Cardiac septum (tissue), 1 donor: Measurements from ENCODE around the gene HOXA9. TPM values are rescaled to one million over a fixed set of nuclear protein-coding genes. Genes with fewer than 3 reads are reported as not detected.

Source experiments
- DNase-seq: peaks from one replicate; pipeline ENCODE4 v3.0.0-alpha.2; 2020; ENCODE audit warnings: low spot score
- intact Hi-C: fragments of 100-400 bp; cut with DNase I; formaldehyde crosslinking; loops from one replicate; pipeline ENCODE4 v1.14.0; 2022
- total RNA-seq: library from RNA; stranded (reverse); fragmentation: NEBNext Ultra II Directional; extraction: Animal tissue kit (Norgen Biotek cat#: 25700); gene quantifications from one replicate; pipeline ENCODE4 v1.2.1, GENCODE V29; 2021
- donor health status: DM: no; HTN: no; CAD: no.

Gene HOXA9
- total RNA-seq, 1 donor from 2014 or later: not detected

DNA sequence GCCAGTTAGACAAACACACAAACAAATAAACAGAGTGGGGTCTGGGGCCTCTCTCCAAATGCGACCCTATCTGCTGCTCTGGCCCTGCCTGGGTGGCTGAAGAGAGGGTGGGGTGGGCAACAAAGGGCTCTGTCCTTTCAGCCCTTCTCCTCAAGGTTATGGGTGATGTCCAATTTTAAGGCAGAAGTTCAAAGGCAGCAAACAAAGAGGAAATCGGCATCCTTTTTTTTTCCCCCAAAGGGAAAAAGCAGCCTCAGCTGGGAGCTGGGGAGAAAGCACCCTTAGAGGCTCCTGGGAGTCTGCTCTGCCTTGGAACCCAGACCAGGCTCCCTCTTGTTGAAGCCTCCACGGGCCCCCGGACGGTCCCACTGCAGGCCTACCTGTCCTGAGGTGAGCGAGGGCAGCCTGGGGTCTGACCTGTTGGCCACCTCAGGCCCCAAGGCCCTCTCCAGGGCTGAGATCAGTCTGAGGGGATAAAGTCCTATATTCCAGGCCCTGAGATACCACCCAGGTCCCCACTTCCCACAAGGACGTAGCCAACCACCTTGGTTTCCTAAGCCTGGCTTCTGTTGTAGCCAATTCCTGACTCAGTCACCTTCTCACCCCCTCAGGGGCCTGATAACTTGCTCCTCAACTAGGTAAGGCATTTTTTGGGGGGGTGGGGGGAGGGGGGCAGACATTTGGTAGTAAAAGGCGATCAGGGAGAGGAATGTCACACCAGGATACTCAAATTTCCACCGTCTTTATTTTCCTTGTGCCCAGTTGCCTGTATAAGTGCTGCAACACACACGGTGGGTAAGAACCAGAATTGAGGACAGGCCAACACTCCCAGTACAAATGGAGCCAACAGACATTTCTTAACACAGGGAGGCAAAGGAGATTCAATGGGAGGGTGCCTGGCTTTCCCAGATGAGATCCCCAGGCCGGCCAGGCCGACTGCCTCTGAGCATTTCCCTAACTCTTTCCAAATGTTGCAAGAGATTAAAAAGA, 15.4 kb upstream of the HOXA9 start:
- DNase-seq: peak; percentile 62
- intact Hi-C loops: no loop called here

DNA sequence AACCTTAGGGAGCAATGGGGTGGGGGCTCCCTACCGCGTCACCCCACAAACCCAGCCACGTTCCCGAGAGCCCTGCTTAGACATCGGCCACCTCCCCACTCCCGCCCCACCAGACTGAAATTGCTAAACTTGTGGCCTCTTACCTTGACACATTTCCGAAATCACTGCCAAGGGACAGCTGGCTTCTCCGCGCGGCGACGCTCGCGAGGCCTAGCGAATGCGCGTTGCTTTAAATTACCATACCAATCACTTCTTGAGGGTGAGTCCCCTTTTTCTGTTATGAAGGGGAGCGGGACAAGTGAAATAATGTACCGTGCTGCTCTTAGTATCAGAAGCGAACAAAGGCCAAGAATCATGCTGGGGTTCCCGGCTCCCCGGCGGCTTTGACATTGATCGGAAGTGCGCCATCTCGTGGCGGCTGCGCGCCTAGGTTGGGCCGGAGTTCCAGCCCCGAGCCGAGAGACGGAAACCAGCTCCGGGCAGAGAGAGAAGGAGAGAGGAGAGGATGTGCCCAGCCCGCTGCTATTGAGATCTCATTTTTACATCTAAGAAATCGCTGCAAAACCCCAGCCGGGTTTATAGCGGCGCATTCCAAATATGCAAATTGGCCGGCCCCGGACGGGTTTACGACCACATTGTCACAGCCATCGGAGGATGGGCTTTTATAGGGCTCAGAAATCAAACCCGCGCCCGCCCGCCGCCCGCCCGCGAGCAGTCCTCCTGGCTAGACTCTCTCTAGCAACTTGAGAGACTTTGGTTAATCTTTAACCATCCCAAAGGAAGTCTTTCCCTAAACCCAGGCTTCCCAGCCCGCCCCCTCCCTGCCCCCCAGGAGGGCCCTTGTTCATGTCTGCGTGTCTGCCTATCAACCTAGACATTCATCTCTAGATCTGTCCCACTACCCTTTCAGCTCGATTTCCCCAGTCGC, 14.4 kb upstream of the HOXA9 start:
- intact Hi-C loops: no loop called here
- DNase-seq: peak; percentile 75

DNA sequence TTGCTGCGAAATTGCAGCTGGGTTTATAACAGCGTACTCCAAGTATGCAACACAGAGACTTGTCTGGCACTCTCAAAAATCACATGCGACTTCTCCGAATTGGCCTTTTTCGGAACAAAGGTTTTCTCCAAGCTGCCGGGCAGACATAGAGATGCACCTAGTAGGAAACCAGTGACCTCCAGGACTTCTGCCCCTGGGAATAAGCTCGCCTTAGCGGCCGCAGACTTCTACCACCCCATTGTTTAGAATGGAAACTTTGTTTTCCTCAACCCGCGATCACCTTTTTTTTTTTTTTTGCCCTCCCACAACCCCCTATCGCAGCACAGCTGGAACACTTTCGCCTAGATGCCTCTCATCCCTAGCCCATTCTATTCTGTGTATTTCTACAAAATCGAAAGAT, 13.7 kb upstream of the HOXA9 start:
- intact Hi-C loops: no loop called here
- DNase-seq: no peak

DNA sequence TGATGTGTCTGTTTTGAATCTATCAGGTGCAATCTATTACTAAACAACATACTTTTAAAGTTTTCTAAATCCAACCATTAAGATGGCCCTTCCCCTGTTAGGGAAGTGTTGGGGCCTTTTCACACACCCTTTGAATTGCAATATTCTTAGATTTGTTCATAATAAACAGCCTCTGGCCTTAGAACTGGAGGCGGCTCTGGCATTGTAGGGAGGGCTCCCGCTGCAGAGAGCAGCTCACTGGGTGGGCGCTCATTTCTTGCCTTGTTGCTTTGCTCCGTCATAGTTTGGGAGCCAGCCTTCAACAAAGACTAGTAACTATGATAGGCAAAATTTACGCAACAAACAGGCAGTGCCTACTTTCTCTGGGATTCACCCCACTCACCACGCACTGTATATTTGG, 13.0 kb upstream of the HOXA9 start:
- no peak for DNase-seq
- intact Hi-C loops: no loop called here

DNA sequence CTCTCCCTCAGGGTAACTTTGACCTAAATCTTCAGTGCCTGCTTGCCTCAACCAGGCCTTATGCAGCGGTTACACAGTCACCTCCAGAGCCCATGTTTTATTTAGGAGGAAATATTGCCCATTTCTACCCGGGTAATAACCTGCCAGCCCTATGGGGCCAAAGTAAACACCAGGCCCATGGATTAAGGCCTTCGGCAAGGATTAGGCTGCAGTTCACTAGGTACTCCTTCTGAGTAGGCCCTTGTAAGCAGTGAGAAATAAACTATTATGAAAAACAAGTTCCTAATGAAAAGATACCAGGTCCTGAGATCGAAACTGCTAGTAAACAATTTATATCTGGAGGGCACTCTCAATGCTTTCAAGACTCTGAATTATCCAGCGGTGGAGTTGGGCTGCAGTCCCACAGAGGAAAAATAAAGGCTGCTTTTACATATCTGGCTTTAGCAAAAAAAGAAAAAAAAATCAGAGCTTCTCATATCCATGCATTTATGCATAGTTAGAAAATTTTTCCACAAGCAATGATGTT, 12.5 kb upstream of the HOXA9 start:
- DNase-seq: no peak
- intact Hi-C loops: no loop called here

DNA sequence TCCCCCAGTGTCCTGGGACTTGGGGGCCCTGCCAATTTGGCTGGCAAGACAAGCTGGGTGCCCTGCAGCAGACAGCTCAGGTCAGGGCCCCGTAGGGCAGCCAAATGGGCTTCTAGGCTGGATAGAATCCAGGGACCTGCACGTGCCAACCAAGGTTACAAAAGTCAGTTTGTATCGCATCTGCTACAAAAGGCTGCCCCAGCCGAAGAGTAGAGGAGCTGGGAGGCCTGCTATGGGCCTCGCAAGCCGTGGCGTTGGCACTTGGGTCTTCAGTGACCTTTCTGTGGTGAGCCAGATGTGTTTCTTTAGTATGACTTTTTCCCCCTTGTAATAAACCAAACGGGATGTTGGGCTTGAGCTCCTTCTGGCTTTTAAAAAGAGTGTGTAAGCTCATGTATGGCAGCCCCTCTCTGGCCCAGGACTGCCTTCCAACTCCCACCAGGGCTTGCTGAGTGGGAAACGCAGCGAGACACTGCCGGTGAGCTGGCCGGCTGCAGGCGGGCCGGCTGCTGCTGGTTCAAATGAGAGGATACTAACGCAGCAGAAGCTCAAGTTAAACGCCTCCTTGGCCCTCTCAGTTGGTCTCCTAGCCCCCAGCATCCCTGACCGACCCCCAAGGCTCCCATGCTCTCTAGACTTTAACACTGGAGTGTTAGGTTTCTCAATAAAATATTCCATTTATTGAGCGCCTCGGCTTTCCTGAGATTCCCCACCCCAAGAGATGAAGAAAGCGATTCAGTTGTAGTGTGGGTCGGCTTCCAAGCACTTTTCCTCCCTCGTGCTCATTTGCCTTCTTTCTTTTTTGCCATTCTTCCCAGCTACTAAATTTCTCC, 11.8 kb upstream of the HOXA9 start:
- peak; percentile 62 for DNase-seq
- intact Hi-C loops: no loop called here

DNA sequence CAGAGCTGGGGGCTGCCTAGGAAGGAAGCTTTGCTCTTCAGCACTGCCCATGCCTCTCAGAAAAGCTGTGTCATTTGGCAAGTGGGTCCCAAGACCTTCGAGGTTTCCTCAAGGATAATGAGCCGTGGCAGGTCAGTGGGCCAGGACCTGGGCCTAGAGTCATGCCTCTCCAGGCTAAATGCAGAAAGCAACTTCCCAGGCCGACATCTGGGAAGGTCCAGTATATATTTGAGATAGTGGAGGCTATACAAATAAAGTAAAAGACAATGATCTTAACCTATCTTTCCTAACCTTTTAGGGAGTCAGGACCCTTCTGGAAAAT, 11.1 kb upstream of the HOXA9 start:
- peak; percentile 63 for DNase-seq
- intact Hi-C loops: no loop called here

DNA sequence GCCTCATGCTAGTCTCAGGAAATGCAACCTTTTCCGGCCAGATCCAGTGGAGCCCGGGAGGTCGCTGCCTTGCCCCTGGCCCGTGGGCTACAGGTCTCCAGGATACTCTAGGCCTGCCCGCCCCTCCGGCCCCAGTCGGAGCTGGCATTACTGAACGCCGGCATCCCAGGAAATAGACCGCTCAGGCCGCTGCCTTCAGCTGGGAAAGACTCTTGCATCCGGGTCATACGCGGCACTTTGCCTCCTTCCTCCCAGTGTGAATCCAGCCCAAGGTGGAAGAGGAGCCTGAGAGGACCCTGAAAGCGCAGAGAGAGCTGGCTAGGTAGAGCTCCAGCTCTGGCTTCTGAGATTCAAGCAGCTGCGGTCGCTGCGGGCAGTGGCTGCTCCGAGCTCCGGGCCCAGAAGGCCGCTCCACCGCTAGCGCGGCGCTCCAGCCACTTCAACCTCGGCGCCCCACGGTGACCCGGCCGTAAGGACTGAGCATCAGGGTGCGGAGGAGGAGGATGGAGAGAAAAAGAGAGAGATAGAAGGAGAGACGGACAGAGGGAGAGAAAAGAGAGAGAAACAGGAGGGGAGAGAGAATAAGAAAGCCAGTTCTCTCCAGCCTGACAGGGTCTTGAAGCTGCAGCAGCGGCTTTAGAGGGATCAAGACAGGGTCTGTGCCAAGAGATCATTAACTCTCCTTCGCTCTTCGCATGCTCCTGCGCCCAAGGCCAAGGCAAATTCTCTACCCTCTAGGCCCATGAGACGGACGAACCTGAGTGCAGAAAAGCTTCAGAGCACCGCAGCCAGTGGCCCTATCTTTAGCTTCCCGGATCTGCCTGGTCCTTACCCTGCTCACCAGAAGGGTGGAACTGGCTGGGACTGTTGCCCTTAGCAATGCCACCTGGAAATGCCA, 10.5 kb upstream of the HOXA9 start:
- intact Hi-C loops: no loop called here

DNA sequence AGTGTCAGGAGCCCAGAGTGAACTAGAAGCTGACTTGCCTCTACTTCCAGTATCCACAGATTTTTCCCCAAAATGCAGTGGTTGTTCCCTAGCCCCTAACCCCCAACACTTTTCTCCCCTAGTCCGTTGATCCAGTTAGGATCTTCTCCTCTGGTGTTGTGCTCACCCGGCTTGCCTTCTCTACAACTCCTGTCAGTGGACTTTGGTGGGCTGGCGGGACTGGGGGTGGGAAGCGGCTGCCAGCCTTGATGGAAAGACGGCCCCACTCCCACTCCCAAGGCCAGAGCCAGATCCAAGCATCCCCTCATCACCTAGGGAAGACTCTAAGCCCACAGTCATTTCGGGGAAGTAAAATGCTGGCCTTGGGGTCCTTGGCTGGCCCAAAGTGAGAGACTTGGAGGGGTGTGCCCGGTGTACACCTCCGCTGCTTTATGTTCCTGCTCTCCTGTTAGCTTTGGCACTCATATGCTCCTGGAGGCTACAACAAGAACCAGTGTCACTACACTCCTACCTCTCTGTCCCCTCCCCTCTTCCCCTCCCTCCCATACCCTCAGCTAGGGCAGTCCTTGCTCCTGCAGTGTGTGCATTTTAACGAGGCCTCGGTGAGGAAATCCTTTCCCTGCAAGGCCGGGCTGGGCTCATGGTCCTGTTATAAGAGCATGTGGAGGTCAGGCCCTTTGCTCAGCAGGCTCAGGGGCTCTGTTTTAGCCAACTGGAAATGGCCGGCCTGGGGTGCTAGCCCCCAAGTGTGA, 9.7 kb upstream of the HOXA9 start:
- intact Hi-C loops: no loop called here
- DNase-seq: peak; percentile 44

More for the DNA sequence above, 10.5 kb upstream of the HOXA9 start:
- peak; percentile 63 for DNase-seq

DNA sequence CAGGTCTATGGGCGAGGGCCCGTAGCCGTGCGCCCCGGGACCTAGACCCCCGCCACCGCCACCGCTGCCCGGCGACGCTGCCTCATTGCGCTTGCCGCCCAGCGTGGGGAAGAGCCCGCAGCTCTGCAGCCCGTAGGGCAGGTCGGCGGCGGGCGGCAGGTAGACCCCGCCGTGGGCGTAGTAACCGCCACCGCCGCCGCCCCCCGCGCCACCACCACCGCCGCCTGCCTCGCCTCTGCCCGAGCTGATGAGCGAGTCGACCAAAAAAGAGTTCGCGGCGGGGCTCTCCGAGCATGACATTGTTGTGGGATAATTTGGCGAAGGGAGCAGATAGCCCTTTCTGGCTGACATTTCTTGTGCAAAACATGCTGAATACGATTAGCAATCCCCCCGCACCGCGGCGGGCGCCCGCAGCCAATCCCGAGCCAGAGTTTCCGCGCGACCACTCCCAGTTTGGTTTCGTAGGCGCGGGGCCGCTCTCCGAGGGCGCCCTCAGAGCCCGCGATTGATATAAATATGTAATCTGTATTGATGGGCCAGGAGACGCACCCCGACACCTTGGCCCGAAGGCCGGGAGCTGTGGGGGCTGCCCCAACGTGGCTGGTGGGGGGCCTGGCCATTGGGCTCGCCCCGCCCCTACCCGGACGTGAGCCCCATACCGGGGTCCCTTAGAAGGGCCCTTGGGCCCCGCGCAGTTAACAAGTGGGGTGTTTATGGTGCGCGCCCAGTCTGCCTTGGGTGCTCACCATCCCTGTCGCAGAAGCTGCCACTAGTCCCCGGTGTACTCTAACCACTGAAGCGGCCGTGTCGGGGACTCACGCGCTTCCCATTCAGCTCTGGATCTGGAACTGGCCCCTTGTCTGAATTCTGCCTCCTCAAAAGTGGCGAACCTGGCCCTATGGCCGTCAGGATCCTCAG, 8.9 kb upstream of the HOXA9 start, which contains the start of gene HOXA10:
Gene HOXA10, minus strand, starts transcription at position 365 of the 918 bp plus-strand sequence. Its CDS starts 14 bp downstream, at position 351.
- peak; percentile 47 for DNase-seq
- intact Hi-C loops: no loop called here

DNA sequence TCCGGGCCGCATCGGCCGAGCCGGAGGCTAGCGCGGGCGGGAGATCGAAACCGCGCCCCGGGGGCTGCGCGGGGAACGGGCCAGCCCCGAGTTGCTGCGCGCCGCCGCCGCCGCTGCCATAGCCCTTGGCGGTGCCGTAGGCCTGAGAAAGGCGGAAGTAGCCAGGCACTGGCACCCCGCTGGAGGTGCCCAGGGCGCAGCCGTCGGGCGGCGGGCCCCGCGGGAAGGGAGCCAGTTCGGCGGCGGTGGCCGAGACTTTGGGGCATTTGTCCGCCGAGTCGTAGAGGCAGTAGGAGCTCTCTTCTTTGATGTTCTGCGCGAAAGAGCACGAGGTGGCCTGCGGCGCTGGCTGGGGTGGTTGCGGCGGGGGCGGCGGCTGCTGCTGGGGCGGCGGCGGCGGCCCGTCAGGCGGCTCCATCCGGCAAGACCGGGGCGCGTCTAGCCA, 8.2 kb upstream of the HOXA9 start:
- peak; percentile 76 for DNase-seq

DNA sequence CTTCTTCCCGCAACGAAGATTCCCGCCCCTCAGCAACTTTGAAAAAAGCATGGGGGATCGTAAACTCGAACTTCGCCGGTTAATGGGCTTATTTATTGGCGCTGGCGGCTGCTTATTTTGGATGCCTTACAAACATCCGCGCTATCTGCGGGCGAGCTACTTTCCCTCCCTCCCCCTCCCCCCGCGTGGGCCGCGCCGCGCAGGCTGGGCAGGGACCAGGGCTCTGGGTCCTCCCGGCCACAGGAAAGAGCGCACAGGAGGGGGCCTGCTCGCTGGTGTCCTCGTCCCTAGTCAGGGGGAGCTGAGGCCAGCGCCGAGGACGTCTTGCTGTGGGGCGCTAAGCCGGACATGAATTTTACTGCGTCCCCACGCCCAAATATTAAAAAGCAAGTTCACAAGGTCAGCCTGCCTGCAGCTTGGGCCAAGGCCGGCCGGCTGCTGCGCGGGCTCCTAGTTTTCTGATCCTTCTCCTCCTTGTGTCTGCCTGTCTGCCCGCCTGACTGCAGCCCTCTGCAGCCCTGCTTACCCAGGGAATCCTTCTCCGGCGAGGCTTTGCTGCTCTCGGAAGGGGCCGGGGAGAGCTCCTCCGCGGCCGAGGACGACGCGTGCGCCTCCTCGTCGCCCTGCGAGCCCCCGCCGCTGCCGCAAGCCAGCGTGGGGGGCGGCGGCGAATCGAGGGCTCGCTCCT, 7.6 kb upstream of the HOXA9 start:
- intact Hi-C loops: no loop called here
- peak; percentile 44 for DNase-seq

More for the DNA sequence above, 8.2 kb upstream of the HOXA9 start:
- intact Hi-C loops: no loop called here

DNA sequence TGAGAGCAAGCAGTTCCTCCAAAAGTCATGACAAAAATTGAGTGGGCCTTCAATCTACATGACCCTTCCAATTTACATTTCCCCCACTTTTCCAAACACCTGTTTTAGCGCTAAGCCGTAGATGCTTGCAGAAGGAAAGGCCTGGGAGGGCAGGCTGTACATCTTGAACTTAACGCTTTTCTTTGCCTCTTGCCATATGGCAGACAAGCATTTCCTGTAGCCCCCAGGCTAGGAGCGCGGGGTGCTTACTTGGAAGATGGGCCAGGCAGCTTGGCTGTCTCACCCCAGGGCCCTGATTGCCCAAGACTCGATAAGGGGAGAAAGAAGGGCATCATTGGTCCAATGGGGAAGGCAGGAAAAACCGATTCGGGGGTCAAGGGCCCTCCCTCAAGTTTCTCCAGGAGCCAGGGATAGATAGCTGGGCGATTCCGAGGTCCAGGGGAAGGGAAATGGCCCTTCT, 7.0 kb upstream of the HOXA9 start:
- intact Hi-C loops: no loop called here
- no peak for DNase-seq

DNA sequence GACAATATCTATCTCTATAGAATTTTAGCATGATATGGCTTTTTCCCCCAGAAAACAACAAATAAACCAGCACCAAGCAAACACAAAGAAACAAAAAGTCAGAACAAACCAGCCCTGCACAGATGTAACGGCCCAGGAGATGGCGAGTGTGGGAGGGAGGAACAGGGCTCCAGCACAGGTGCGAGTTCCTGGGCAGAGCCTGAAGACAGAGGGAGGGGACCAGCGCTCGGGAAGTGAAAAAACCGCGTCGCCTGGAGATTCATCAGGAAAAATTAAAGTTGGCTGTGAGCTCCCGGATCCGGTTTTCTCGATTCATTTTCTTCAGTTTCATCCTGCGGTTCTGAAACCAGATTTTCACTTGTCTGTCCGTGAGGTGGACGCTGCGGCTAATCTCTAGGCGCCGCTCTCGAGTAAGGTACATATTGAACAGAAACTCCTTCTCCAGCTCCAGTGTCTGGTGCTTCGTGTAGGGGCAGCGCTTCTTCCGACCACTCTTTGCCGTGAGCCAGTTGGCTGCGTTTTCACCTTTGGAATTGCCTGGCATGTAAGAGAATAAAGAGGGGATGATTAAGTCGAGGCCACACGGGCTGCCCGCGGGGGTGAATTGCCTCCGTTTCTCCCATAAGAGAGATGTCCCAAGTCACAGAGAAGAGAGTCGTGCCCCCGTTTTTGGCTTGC, 6.4 kb upstream of the HOXA9 start:
- intact Hi-C loops: no loop called here
- DNase-seq: peak; percentile 51

DNA sequence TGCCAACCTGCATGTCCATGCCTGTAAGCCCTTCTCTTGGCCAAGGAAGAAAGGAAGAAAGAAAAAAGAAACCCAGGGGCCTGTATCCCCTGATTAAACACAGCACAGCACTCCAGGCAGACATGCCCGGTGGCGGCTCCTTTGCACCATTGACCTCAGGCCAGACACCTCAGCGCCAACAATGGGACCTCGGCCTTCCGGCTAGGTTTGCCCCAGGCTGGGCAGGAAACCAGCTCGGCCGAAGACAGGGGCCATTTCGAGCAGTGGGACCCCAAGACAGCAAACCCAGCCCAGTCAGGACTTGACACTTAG, 5.9 kb upstream of the HOXA9 start:
- peak; percentile 33 for DNase-seq
- intact Hi-C loops: no loop called here
